Tibial artery (tissue), 4 donors: ENCODE measurements around the gene HCRTR1.

Source experiments
- DNase-seq, 2 donors: peaks; one replicate each; pipeline ENCODE4 v3.0.0-alpha.2; 2019
- H3K27ac ChIP-seq, 2 donors: fragments of 200-600 bp; sonication (generic) in 1 of 2; 1 replicate in 1 of 2; 2 replicates in 1 of 2; pipeline ENCODE4 v1.5.1; 2018 to 2019; ENCODE audit warnings: mild to moderate bottlenecking in 1 of 2
- H3K27me3 ChIP-seq, 2 donors: fragments of 200-600 bp; sonication (generic) in 1 of 2; one replicate each; pipeline versions ENCODE4 v1.5.1 to v1.6.0; 2016 to 2019
- H3K36me3 ChIP-seq, 3 donors: fragments of 200-600 bp; sonication (generic) in 2 of 3; one replicate each; pipeline ENCODE4 v1.5.1; 2016 to 2019; ENCODE audit warnings: mild to moderate bottlenecking in 2 of 3
- H3K4me1 ChIP-seq, 4 donors: fragments of 200-600 bp; sonication (generic) in 2 of 4; 1 replicate in 3 of 4; 2 replicates in 1 of 4; pipeline ENCODE4 v1.5.1; 2016 to 2019
- H3K4me3 ChIP-seq, 2 donors: fragments of 200-600 bp; sonication (generic) in 1 of 2; 1 replicate in 1 of 2; 2 replicates in 1 of 2; pipeline ENCODE4 v1.5.1; 2018 to 2019; ENCODE audit warnings: mild to moderate bottlenecking in 2 of 2
- H3K9me3 ChIP-seq, 3 donors: fragments of 200-600 bp; sonication (generic) in 1 of 3; one replicate each; pipeline ENCODE4 v1.5.1; 2016 to 2019
- CTCF ChIP-seq, 2 experiments: fragments of 200-600 bp in 1 of 2; fragments of 450-650 bp in 1 of 2; IDR thresholded peaks; one replicate each; pipeline ENCODE4 v1.5.1; 2017 to 2019; ENCODE audit warnings: antibody characterized with exemption in 2 of 2, mild to moderate bottlenecking in 1 of 2, moderate library complexity in 1 of 2
- intact Hi-C: fragments of 100-400 bp; cut with DNase I; formaldehyde crosslinking; loops from one replicate; pipeline ENCODE4 v1.15.0; 2023; ENCODE audit warnings: low total_unique reads

HCRTR1 gene

GRCh38 chr1:31615414-31615813 lies 2.1 kb upstream of the HCRTR1 start:
- Histone ChIP-seq H3K27ac (peak overlapping the region; percentile 74 to 76), H3K27me3 (no peaks in the 10 kb centered on the region), H3K4me3 (no peak overlapping the region), H3K36me3 (no peaks in the 10 kb centered on the region), H3K4me1 (peaks cover 0 to 36% (median 30%) of the 10 kb centered on the region in 4 donors), H3K9me3 (no peaks in the 10 kb centered on the region)
- TF ChIP-seq CTCF (IDR thresholded peaks at IDR 0.05) = no peak
- intact Hi-C loops = no loop called here
- DNase-seq = no peak

DNA sequence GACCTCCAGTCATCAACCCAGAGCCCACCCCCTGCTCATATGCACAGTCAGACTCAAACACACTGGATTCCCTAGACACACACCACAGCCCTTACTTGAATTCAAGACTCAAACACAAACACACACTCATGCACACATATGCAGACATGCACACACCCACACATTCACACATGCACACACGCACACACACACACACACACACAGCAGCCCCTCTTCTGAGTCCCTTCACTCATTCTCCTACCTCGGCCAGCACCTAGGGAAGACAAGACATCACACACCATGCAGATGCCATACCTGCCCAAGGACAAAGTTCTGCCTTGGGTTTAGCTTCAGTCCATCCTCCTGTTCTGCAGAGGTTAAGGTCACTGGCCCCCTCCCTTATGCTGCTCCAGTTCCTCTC lies 1.6 kb upstream of the HCRTR1 start:
- no peak overlapping the region for H3K4me3 ChIP-seq
- intact Hi-C loops = no loop called here
- peaks cover 0 to 36% (median 30%) of the 10 kb centered on the region in 4 donors for H3K4me1 ChIP-seq
- H3K27ac ChIP-seq = no peak overlapping the region
- no peaks in the 10 kb centered on the region for H3K36me3 ChIP-seq
- no peak for DNase-seq
- no peak for TF ChIP-seq CTCF (IDR thresholded peaks at IDR 0.05)
- no peaks in the 10 kb centered on the region for H3K27me3 ChIP-seq
- no peaks in the 10 kb centered on the region for H3K9me3 ChIP-seq

- intact Hi-C loops = no loop called here
These were observed 642 bp downstream of the HCRTR1 start for GRCh38 chr1:31617916-31618746.

GRCh38 chr1:31618916-31619846 lies 1.7 kb downstream of the HCRTR1 start:
- H3K9me3 ChIP-seq = no peaks in the 10 kb centered on the region
- TF ChIP-seq CTCF (IDR thresholded peaks at IDR 0.05) = no peak
- intact Hi-C loops = no loop called here
- H3K27me3 ChIP-seq = no peaks in the 10 kb centered on the region
- peaks cover 0 to 47% (median 32%) of the 10 kb centered on the region in 4 donors for H3K4me1 ChIP-seq
- H3K4me3 ChIP-seq = no peak overlapping the region
- H3K27ac ChIP-seq = no peak overlapping the region
- no peaks in the 10 kb centered on the region for H3K36me3 ChIP-seq
- no peak for DNase-seq

More at GRCh38 chr1:31617916-31618746, 642 bp downstream of the HCRTR1 start:
- Histone ChIP-seq H3K4me3 (peak overlapping the region; percentile 47 to 58), H3K36me3 (no peaks in the 10 kb centered on the region), H3K27ac (no peak overlapping the region), H3K9me3 (no peaks in the 10 kb centered on the region), H3K4me1 (peaks cover 0 to 53% (median 37%) of the 10 kb centered on the region in 4 donors), H3K27me3 (no peaks in the 10 kb centered on the region)
- DNase-seq = no peak
- peak; percentile 63 to 80 for TF ChIP-seq CTCF (IDR thresholded peaks at IDR 0.05)

DNA sequence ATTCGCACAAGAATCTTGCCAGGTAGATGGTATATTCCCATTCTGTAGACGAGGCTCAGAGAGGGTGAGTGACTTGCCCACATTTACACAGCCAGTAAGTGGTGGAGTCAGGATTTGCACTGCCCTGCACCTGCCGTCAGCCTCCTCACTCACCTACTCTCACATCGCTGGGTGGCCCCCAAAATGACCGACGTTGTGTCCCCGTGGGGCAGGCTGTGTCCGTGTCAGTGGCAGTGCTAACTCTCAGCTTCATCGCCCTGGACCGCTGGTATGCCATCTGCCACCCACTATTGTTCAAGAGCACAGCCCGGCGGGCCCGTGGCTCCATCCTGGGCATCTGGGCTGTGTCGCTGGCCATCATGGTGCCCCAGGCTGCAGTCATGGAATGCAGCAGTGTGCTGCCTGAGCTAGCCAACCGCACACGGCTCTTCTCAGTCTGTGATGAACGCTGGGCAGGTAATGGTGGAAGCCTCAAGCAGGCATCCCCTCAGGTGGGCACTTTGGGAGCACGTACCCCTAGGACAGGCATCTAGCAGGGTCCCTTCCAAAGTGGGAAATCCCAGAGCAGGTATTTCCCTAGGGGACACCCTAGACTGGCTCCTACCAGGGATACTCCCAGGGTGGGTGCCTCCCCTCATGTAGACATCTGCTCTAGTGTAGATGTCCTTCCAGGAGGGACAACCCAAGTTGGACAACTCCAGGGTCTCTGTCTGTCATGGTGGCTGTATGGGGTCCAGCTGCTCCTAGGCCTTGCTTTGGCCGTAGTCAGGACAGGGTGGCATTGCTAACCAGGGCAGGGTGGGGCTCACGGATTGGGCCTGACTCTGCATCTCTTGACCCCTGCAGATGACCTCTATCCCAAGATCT lies 3.4 kb downstream of the HCRTR1 start:
- intact Hi-C loops = no loop called here
- TF ChIP-seq CTCF (IDR thresholded peaks at IDR 0.05) = no peak
- Histone ChIP-seq H3K27ac (no peak overlapping the region), H3K9me3 (no peaks in the 10 kb centered on the region), H3K4me1 (peaks cover 0 to 43% (median 27%) of the 10 kb centered on the region in 4 donors), H3K4me3 (no peak overlapping the region), H3K36me3 (no peaks in the 10 kb centered on the region), H3K27me3 (no peaks in the 10 kb centered on the region)
- peak in 1 of 2 donors; percentile 47 for DNase-seq
